HG03457 (cell line): ENCODE results near the gene CENPVL3.
"Not testable (repeated sequence)": the region's sequence is repeated elsewhere in the genome, so short reads cannot be mapped to it uniquely, and the experiment has no call there.

ENCODE experiments used
- ATAC-seq: cut with Tn5 transposase; IDR thresholded peaks from one replicate; pipeline ENCODE4 v1.9.1; 2021; ENCODE audit warnings: moderate number of reproducible peaks; ENCODE audit not compliant: unreplicated experiment

CENPVL3 gene

DNA sequence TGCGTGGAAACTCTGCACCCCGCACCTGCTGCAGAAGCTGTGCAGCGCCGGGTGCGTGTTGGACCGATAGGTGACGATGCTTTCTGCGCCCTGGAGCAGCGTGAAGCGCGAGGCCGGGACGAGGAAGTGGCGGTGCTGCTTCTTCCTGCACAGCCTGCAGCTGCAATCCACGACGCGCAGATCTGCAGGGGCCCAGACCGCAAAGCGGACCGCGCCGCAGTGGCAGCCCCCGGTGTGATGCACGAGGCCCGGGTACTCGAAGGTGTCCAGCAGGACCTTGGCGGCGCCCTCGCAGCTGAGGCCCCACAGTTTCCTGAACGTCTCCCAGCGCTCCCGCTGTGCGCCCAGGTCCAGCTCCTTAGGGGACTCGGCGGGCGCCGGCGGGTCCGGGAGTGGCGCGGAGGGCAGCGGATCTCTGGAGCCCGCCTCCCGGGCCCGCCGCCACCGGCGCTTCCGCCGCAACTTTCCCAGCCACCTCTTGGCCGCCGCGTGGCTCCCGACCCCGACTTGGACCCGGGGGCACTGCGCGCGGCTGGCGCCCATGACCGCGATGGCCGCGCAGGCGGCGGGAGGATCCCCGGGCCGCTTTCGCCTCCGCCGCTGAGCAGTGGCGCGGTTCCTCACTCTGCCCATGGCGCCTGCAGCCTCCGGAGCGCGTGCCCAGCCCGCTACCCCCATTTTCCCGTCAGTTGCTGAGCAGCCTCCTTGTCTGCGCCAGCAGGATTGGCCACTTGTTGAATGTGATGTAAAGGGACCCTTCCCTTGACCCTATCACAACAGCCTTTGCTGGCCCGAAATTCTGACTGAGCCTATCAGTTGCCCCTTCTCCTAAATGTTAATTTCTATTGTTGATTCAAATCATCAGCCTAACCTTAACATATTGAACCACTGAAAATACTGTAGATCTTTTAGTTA is at the start of gene CENPVL3:
TSS of gene CENPVL3 (minus strand) at position 672 of the 915 bp plus-strand sequence. CDS start at position 633, 39 bp downstream.
- ATAC-seq = not testable (repeated sequence)

DNA sequence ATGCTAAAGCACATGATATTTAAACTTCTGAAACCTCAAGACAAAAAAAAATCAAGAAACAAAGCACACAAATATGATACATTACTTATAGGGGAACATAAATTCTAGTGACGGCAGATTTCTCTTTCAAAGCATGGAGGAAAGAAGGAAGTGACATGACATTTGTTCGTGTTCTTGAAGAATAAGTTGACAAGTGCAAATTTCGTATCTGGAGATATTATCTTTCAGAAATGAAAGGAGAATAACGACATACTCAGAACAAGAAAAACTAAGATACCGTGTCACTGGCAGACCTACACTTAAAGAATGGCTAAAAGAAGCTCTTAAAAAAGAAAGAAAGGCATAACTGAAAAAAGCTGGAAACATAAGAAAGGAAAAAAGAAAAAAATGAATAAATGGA is 47.3 kb upstream of the CENPVL3 start:
- no peak for ATAC-seq

DNA sequence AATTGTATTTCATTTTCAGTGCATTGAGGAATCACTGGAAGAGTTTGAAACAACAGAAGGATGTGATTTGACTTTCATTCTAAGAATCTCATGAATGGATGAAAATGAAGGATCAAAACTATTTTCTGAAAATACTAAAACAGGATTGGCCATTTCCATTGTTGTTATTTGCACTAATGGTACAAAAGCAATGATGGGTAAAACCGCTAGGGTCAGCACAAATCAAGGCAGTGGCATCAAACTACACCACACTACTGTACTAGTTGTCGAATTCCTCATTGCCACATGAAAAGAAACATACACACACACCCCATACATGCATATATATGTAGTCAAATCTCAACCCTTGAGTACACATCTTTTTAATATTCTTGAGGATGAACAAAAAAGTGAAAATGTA is 24.7 kb upstream of the CENPVL3 start:
- no peak for ATAC-seq

DNA sequence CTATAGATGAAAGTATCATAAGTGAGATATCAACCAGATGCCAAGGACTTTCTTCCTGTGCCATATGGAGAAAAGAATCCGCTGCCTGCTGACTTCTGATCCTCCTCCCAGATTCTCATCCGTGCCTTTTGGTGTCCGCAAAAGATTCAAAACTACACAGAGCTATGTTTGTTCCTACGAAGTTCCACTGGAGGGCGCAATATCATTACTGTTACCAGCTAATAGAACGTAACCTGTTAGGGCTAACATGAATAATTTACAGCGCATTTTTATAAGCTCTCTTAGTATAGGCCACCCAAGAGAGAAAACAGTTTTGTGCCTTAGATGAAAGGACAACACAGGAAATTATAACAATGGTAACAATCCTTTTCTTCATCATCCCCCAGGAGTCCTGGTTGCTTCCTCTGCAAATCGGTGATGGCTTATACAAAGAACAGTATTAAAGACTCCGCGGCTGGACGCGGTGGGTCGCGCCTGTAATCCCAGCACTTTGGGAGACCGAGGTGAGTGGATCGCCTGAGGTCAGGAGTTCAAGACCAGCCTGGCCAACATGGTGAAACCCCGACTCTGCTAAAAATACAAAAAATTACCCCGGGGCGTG is 22.8 kb upstream of the CENPVL3 start:
- ATAC-seq = no peak

DNA sequence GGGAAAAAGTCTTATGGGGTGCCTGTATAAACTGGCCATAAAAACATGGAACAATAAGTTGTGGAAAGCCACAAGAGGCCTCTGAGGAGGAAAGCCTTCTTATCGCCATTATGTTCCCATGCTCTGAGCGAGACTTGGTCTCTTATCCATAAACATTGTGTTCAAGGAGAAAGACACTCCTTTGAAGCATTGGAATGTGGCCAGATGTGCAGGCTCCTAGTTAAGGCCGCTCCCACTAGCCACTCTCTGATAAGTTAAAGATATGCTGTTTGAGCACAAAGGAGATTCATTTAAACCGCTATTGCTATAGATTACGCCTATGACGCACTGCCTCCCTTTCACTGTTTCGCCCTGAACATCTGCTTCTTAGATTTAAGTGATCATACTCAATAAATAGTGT is 17.8 kb upstream of the CENPVL3 start:
- ATAC-seq = not testable (repeated sequence)

DNA sequence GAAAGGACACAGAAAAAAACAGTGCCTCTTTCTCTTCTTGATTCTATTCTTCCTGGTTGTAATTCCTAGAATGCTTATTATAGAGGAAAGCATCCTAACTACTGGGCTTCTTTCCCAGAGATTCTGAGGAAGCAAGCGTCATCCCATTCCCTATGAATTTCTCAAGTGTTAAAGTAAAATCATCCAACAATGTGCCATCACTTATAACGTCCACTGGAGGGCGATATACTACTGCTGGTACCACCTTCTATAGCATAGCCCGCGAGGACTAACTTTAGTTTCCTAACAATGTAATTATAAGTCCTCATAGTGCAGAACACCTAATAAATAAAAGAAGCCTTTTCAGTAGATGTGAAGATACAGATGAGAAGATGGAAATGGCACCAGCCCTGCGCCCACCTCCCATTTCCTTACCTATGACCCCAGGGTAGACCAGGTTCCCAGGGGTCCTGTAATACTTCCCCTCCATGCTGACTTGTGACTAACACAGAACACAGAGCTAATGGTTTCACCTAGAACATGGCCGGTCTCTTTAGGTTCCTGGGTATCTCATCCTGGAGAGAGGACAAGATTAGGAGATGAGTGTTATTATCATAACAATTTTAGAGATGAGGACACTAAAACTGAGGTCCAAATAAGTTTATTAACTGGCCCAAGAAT is 4.2 kb downstream of the CENPVL3 start:
- no peak for ATAC-seq

DNA sequence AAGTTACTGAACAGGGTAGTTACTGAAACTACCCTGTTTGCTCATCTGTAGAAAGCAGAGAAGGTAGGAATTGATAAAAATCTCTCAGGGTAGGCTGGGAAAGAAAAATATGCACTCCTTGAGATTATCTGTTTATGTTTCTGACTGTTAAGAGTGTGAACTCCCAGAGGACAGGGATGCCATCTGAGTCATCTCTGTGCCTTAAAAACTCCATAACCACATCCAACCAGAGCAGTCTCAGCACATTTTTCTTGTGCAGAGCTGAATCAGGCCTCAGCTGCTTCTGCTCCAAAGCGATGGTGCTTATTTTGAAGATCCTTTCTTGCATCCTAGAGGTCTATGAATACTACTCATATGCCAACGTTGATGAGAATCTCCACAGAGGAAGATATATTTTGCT is 9.9 kb downstream of the CENPVL3 start:
- no peak for ATAC-seq

DNA sequence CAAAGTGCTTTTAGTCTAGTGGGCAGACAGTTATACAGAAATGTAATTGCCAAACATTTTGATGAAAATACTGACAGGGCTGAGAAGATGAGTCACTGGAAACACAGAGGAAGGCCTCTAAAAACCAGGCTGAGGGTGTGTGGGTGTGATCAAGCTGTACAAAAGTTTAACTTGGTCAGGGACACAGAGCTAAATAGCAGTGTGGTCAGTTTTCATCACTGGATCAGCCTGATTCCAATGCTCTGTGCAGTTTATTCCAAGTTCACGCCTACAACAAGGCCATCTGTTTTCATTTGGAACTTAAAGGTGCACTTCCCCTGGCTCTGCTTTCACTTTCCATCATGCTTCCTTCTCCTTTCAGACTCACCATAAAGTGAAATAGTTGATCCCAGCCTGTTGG is 10.6 kb downstream of the CENPVL3 start:
- ATAC-seq = no peak

DNA sequence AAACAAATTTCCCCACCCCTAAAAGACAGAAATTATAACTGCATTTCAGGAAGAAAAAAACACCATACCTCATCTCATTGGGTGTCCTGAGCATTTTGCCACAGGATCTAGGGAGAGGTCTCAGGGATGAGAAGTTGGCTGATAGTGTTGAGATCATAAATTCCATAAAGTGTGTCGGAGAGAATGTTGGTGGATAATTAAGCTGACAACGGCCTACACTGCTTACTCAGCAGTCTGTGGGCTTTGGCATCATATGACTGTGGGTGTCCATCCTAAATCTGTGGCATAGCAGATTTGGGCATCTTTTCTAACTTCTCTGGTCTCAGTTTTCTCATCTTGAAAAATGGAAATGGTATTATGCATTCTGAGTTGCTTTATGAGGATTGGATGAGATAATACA is 12.3 kb downstream of the CENPVL3 start:
- ATAC-seq = no peak

DNA sequence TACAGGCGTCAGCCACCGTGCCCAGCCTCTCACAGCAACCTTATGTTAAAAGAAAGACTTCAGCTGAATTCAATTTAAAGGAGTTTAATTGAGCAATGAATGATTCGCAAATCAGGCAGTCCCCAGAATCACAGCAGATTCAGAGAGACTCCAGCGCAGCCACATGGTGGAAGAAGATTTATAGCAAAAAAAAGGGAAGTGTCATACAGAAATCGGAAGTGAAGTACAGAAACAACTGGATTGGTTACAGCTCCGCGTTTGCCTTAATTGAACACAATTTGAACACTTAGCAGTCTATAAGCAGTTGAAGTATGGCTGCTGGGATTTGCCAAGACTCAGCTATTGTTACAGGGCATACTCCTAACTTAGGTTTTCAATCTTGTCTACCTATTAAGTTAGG is 19.8 kb downstream of the CENPVL3 start:
- no peak for ATAC-seq

DNA sequence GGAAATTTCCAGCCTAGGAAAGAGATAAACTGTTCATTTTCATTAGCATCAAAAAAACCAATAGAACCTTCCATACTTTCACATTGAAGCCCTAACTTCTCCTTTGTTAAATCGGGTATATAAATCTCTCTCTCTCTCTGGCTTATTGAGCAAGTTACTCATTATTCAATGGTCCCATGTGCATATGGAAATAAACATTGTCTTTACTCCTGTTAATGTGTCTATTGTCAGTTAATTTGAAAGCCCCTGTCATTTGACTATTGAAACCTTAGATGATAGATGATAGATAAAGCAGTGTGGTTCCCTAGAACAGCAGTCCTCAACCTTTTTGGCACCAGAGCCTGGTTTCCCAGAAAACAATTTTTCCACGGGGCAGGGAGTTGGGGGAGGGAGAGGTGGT is 46.8 kb downstream of the CENPVL3 start:
- no peak for ATAC-seq

DNA sequence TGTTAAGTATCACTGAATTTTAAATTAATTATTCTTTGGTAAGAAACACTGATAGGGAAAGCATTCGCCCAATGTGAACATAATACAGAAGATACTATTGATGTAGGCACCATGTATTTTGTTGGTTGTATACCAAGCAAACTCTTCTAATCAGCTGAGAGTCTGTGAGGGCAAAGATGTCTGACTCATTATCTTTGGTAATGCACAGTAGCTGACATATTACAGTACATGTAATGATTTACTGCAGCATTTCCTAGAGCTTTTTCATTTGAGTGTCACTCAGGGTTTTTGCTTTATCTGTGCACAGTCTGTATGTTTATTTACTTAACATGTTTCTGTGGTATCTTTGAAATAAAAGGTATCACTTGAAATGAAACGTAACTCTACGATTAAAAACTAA is 49.2 kb downstream of the CENPVL3 start:
- no peak for ATAC-seq

DNA sequence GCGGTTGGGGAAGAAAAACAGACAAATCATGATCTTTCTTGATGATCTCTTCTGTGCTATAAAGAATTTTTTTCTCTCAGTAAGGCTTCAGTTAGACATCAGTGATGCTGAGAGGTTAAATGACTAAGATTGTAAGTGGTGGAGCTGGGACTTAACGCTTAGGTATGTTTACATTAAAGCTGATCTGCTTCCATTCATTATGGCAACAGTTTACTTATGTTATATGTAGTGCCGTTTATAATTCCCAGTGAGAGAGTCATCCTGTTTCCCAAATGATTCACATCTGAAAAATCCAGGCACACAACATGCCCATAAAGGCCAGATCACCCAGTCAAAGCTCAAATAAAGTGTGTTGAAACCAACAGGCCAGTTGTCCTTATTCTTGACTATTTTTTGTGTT is 50.1 kb downstream of the CENPVL3 start:
- ATAC-seq = no peak
